Suprapubic skin (tissue), 3 donors: ENCODE data around the gene SLC35E4.

Experiments used
- CTCF ChIP-seq, 2 donors: fragments of 200-600 bp in 1 of 2; fragments of 450-650 bp in 1 of 2; sonication (generic) in 1 of 2; IDR thresholded peaks; one replicate each; pipeline ENCODE4 v1.5.1; 2016 to 2019; ENCODE audit warnings: antibody characterized with exemption in 2 of 2, mild to moderate bottlenecking in 1 of 2, moderate library complexity in 1 of 2
- EP300 ChIP-seq: sonication (generic); formaldehyde crosslinking; IDR thresholded peaks from one replicate; pipeline ENCODE4 v1.6.1; 2017; ENCODE audit warnings: antibody characterized with exemption

- TF ChIP-seq EP300 (no peak), CTCF (IDR thresholded peaks at IDR 0.05) (no peak)
Observed at GRCh38 chr22:30674482-30674881, 38.9 kb downstream of the SLC35E4 start.
